Measurements from ENCODE around the gene LRIT1.

DNA sequence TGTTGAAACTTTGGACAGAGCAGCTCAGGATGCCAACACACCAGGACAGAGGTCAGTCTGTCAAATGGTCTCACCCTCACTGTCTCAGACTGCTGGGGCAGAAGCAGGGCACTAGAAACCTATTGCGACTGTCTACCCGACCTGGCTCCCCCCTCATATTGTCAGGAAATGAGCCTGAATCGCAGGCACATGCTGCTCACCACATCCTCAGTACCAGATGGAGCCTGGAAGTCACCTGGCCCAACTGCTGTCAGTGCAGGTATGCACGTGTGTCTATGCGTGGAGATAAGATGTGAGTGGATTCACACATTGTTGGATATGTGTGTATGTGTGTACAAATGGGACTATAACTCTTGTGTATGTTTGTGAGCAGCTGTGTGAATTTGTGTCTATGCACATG, 50.2 kb downstream of the LRIT1 start:
- TF ChIP-seq, protein P1, sequence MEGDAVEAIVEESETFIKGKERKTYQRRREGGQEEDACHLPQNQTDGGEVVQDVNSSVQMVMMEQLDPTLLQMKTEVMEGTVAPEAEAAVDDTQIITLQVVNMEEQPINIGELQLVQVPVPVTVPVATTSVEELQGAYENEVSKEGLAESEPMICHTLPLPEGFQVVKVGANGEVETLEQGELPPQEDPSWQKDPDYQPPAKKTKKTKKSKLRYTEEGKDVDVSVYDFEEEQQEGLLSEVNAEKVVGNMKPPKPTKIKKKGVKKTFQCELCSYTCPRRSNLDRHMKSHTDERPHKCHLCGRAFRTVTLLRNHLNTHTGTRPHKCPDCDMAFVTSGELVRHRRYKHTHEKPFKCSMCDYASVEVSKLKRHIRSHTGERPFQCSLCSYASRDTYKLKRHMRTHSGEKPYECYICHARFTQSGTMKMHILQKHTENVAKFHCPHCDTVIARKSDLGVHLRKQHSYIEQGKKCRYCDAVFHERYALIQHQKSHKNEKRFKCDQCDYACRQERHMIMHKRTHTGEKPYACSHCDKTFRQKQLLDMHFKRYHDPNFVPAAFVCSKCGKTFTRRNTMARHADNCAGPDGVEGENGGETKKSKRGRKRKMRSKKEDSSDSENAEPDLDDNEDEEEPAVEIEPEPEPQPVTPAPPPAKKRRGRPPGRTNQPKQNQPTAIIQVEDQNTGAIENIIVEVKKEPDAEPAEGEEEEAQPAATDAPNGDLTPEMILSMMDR (IDR thresholded peaks at IDR 0.05), result no peak
- no peak for TF ChIP-seq POLR2A (IDR thresholded peaks at IDR 0.05)
